CD4-positive, alpha-beta T cell treated with Interferon gamma for 1 hour (primary cell): ENCODE data around the gene GALNTL6.

ENCODE experiments used
- DNase-seq: peaks from one replicate; pipeline ENCODE4 v3.0.0-alpha.2; 2020

GALNTL6 gene

DNA sequence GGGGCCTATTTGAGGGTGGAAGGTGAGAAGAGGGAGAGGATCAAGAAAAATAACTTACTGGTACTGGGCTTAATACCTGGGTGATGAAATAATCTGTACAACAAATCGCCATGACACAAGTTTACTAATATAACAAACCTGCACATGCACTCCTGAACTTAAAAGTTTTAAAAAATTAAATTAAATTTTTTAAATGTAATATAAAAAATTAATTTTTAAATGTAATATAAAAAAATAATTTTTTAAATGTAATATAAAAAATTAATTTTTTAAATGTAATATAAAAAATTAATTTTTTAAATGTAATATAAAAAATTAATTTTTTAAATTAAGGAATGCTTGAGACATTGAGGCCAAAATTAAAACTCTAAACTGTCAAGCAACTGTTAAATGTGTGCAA is 1231.1 kb downstream of the GALNTL6 start:
- DNase-seq: no peak

- DNase-seq: no peak
These were observed 1232.4 kb downstream of the GALNTL6 start for GRCh38 chr4:173045571-173045970.

DNA sequence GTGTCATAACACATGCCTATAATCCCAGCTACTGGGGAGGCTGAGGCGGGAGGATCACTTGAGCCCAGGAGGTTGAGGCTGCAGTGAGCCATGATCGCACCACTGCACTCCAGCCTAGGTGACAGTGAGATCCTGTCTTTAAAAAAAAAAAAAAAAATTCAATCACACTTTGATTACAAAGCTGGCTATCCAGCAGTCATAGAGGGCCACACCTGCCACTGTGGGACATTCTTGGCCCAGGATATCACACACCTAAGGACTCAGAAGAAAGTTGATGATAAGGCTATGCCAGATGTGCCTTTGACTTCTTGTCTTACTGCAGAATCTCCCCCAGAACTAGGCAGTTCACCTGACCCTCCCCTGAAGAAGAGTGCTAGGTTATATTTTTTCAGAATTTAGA is 1232.9 kb downstream of the GALNTL6 start:
- no peak for DNase-seq

- DNase-seq: no peak
These were observed 1233.6 kb downstream of the GALNTL6 start for GRCh38 chr4:173046818-173047217.

DNA sequence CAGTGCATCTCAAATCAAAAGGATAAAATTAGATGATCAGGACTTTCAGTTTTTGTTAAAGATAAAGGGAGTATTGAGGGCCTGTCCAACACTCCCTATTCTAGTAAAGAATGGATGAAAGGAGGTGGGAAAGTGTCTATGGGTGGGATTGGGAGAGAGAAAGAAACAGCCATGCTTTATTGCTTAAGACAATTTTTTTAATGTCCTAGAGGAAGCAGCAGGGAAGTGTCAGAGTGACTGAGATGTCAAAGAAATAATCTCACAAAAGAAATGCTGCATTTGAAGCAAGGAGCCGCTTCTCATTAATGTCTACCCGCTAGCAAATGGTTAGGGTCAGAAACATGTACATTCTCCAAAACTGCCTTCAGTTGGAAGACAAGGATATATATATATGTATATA is 1238.0 kb downstream of the GALNTL6 start:
- DNase-seq: no peak

DNA sequence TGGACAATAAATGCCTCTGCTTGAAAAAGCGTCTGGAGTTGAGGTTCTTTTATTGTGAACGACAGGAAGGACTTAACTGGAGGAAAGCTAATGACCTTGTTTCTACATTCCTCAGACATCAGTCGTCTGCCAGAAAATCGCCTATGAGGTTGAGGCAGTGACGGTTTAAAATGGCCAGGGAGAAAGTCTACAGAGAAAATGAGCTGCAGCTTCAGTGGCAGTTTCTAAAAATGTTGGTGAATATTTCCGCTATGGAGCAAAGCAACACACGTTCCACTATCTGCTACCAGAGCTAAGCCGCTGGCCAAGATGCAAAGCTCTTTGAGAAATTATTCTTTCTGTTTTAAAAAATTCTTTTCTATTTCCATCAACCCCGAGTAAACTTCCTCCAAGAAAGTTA is 1238.5 kb downstream of the GALNTL6 start:
- DNase-seq: no peak

- DNase-seq: no peak
These were observed 1239.2 kb downstream of the GALNTL6 start for GRCh38 chr4:173052439-173052838.

DNA sequence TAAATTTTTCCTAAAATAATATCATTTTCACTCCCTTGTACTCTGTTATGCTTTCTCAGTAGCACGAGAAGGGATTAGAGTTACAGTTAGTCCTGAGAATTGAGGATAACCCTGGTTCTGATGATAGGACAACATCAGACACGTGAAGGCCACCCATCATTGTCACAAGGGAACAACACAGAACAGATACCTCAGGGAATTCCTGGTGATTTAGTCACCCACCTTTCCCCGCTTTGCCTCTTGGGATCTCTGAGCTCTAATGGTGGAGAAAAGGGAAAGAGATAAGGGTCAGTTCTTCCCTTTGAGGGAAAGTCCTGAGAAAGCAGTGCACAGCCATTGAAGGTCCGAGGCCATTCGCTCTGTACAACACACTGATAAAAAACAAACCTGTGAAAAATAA is 1243.1 kb downstream of the GALNTL6 start:
- no peak for DNase-seq

GRCh38 chr4:173056710-173057109 is 1243.5 kb downstream of the GALNTL6 start:
- DNase-seq: no peak

- DNase-seq: no peak
These were observed 1244.2 kb downstream of the GALNTL6 start for GRCh38 chr4:173057442-173057841.

GRCh38 chr4:173057901-173058300 is 1244.7 kb downstream of the GALNTL6 start:
- DNase-seq: no peak

GRCh38 chr4:173061160-173061559 is 1248.0 kb downstream of the GALNTL6 start:
- DNase-seq: no peak

DNA sequence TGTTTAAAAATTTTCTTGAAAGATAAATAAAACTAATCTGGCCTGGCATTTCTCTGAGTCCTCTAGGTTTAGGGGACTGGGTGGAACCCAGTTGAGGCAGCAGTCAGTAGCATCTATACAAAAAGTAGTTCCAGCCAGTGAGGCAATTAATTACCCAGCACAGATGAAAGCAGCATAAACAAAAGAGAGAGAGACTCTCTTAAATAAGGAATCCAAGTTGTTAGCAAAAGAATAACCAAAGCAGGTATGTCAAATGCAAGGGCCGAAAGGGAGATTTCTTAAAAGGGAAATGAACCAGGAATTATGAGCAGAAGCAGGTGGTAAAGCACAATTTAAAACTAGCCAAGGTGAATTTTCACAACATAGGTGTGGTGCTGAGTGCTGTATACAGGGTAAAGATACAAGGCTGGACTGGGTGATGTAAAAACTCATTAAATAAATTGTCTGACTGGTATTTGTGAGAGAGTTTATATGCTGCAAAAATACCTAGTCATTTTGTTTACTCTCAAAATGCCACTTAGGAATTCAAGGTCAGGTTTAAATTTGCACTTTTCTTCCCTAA is 1260.8 kb downstream of the GALNTL6 start:
- DNase-seq: no peak

DNA sequence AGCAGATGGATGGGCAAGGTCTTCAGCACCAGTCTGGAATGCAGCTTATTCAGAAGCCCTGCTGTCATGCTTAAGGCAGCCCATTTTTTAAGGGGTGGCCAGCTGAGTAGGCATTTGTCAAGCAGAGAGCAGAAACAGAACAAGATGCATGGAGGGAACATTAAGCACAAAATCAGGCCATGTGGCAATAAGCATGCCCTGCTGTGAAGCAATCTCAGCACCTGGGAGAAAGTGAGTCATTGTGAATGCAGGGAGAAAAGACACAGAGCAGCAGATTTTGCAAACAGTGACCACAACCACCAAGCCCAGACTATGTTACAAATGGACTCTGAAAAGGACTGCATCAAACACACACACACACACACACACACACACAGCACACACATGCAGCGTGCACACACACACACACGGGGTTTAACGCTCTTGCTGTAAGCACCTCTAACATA is 1261.3 kb downstream of the GALNTL6 start:
- no peak for DNase-seq

GRCh38 chr4:173076903-173077634 is 1263.9 kb downstream of the GALNTL6 start:
- no peak for DNase-seq

DNA sequence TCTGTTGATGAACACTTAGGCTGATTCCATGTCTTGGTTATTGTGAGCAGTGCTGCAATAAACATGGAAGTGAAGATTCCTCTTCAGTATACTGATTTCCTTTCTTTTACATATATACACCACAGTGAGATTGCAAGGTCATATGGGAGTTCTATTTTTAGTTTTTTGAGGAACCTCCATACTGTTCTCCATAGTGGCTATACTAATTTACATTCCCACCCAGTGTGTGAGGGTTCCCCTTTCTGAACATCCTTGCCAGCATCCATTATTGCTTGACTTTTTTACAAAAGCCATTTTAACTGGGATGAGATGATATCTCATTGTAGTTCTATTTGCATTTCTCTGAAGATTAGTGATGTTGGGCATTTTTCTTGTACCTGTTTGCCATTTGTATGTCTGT is 1274.9 kb downstream of the GALNTL6 start:
- no peak for DNase-seq
